Ishikawa (cell line): Measurements from ENCODE around the gene DSCAML1.

Source experiments
- CEBPB ChIP-seq: IDR thresholded peaks from 2 replicates; pipeline ENCODE4 v1.6.1; 2012
- CREB1 ChIP-seq: IDR thresholded peaks from 2 replicates; pipeline ENCODE4 v1.6.1; 2012; ENCODE audit warnings: low read depth
- EGR1 ChIP-seq: IDR thresholded peaks from 2 replicates; pipeline ENCODE4 v1.6.1; 2012
- FOXM1 ChIP-seq: IDR thresholded peaks from 2 replicates; pipeline ENCODE4 v1.6.1; 2012; ENCODE audit warnings: low read depth, borderline replicate concordance
- NFIC ChIP-seq: IDR thresholded peaks from 2 replicates; pipeline ENCODE4 v1.6.1; 2012
- RAD21 ChIP-seq: IDR thresholded peaks from 2 replicates; pipeline ENCODE4 v1.6.1; 2012; ENCODE audit warnings: low read depth
- TAF1 ChIP-seq: IDR thresholded peaks from 2 replicates; pipeline ENCODE4 v1.6.1; 2012; ENCODE audit warnings: low read depth, mild to moderate bottlenecking
- TCF12 ChIP-seq: IDR thresholded peaks from 2 replicates; pipeline ENCODE4 v1.6.1; 2012; ENCODE audit warnings: low read depth
- TEAD4 ChIP-seq: IDR thresholded peaks from 2 replicates; pipeline ENCODE4 v1.6.1; 2012
- YY1 ChIP-seq: IDR thresholded peaks from 2 replicates; pipeline ENCODE4 v1.6.1; 2012; ENCODE audit warnings: low read depth
- ZBTB7A ChIP-seq: IDR thresholded peaks from 2 replicates; pipeline ENCODE4 v1.6.1; 2012; ENCODE audit warnings: low read depth
- TF ChIP-seq, protein P1 (sequence below): IDR thresholded peaks from 2 replicates; pipeline ENCODE4 v1.6.1; 2012
- TF ChIP-seq, protein P2 (sequence below): IDR thresholded peaks from 2 replicates; pipeline ENCODE4 v1.6.1; 2012; ENCODE audit warnings: low read depth, mild to moderate bottlenecking
- TF ChIP-seq, protein P3 (sequence below): IDR thresholded peaks from 2 replicates; pipeline ENCODE4 v1.6.1; 2012

DSCAML1 gene

DNA sequence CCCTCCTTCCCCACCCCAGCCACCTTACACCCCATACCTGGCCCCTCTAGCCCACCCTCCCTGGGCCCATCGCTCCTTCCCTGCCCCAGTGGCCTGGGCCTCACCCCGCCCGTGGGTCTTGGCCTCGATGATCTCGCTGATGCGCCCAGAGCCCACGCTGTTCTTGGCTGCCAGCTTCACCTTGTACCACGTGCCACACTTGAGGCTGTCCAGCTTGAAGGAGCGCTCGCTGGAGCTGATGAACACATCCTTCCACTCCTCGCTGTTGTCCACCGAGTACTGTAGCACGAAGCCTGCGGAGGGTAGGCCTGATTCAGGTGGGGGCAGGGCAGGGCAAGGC, 359.3 kb downstream of the DSCAML1 start:
- no peak for TF ChIP-seq NFIC

DNA sequence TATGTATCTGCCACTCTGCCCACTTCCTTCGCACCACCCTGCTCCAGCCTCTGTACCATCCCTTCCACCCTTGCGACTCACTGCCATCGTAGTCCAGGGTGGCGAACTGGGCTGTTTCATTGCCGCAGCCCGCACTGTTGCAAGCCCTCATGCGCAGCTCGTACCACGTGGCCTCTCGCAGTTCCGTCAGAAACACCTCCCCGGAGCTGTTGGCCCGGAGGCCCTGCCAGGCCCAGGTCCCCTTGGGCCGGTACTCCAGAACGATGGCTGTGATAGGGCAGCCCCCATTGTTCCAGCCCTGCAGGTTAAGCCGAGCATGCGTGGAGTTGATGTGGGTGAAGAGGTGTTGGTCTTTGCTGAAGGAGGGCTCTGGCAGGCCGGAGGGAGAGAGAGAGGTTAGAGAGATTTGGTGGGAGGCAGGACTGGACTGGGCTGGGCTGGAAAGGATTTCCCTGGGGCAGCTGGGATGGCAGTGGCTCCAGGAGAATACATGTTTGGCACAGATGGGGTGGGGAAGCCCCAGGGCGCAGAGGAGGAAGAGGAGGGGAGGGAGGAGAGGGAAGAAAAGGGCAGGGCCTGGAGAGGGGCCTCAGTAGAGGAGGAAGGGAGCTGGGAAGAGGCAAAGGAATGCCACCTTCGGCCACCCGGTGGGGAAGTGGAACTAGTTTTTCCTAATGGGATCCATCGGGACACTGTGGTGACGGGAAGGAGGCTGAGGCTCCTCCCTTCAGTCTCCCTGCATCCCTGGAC, 359.8 kb downstream of the DSCAML1 start:
- no peak for TF ChIP-seq TAF1
- no peak for TF ChIP-seq EGR1

DNA sequence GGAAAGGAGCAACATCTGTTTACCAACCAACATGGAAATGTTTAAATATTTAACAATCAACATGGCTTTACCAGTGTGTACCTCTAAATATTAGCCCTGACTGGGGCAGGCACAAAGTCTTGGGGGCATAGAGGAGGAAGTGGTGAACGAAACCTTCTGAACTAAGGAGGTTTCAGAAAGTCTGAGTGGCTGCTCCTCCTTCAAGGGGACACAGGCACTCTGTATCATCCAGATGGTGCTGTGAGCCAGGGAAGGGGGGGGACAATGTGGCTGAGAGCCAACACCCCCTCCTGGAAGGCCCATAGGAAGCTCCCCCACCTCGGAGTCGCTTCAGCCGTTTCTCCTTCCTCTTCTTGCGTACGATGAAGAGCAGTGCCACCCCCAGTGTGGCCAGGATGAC, 361.7 kb downstream of the DSCAML1 start:
- TF ChIP-seq YY1, result no peak
- TF ChIP-seq ZBTB7A, result no peak
- TF ChIP-seq FOXM1, result no peak

DNA sequence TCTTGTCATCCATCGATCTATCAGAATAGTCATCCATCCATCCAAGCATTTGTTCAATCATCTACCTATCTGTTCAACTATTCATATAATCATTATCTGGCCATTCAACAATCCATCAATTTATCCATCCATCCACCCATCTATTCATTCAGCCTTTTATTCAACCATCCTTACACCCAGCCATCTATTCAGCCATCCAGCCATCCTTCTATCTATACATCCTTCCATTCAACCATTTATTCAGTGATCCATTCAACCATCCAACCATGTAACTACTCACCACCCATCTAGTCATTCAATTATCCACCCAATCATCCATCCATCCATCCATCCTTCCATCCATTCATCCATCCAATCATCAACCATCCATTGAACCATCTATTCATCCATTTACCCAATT, 362.5 kb downstream of the DSCAML1 start:
- TF ChIP-seq, protein P1, sequence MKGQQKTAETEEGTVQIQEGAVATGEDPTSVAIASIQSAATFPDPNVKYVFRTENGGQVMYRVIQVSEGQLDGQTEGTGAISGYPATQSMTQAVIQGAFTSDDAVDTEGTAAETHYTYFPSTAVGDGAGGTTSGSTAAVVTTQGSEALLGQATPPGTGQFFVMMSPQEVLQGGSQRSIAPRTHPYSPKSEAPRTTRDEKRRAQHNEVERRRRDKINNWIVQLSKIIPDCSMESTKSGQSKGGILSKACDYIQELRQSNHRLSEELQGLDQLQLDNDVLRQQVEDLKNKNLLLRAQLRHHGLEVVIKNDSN, result no peak

DNA sequence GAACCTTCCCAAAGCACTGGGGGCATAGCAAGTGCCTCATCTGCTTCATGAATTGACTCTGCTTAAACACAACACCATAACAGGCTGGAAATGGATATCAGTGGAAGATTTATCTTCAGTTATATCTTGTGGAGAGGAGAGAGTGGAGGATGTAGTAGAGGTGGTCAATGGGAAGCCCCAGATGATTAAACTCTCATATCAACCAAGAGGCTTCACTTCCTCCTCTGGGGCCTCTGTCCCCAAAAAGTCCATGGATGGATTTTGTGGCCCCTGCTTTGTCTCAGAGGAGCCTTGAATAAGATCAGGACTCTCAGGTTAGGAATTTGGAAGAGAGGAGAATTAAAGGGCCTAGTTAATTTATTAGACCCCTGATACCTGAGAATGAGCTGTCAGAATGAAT, 363.3 kb downstream of the DSCAML1 start:
- TF ChIP-seq, protein P2, sequence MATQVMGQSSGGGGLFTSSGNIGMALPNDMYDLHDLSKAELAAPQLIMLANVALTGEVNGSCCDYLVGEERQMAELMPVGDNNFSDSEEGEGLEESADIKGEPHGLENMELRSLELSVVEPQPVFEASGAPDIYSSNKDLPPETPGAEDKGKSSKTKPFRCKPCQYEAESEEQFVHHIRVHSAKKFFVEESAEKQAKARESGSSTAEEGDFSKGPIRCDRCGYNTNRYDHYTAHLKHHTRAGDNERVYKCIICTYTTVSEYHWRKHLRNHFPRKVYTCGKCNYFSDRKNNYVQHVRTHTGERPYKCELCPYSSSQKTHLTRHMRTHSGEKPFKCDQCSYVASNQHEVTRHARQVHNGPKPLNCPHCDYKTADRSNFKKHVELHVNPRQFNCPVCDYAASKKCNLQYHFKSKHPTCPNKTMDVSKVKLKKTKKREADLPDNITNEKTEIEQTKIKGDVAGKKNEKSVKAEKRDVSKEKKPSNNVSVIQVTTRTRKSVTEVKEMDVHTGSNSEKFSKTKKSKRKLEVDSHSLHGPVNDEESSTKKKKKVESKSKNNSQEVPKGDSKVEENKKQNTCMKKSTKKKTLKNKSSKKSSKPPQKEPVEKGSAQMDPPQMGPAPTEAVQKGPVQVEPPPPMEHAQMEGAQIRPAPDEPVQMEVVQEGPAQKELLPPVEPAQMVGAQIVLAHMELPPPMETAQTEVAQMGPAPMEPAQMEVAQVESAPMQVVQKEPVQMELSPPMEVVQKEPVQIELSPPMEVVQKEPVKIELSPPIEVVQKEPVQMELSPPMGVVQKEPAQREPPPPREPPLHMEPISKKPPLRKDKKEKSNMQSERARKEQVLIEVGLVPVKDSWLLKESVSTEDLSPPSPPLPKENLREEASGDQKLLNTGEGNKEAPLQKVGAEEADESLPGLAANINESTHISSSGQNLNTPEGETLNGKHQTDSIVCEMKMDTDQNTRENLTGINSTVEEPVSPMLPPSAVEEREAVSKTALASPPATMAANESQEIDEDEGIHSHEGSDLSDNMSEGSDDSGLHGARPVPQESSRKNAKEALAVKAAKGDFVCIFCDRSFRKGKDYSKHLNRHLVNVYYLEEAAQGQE, result no peak
- TF ChIP-seq EGR1 (no peak), TCF12 (no peak), CEBPB (no peak), RAD21 (no peak), TAF1 (no peak), NFIC (no peak), YY1 (no peak)
- TF ChIP-seq, protein P3, sequence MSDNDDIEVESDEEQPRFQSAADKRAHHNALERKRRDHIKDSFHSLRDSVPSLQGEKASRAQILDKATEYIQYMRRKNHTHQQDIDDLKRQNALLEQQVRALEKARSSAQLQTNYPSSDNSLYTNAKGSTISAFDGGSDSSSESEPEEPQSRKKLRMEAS, result no peak

DNA sequence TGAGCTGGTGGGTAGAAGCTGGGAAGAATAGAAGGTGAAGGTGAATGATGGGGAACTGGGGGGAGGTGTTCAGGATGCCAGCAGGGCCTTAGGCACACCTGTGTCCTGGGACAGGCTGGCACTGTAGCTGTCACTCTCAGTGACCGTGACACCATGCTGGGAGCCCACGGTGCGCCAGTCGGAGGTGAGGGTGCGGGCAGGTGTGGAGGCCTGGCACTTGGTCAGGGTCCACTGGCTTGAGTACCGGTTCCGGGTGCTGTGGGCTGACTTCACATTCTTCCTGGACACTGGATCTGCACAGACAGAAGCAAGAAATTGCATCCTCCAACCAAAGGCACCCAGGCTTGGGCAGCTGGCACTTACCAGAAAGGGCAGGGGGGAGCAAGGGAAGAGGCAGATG, 365.6 kb downstream of the DSCAML1 start:
- no peak for TF ChIP-seq NFIC
- TF ChIP-seq, protein P3, result no peak
- no peak for TF ChIP-seq TEAD4
- TF ChIP-seq ZBTB7A, result no peak
- no peak for TF ChIP-seq TCF12

DNA sequence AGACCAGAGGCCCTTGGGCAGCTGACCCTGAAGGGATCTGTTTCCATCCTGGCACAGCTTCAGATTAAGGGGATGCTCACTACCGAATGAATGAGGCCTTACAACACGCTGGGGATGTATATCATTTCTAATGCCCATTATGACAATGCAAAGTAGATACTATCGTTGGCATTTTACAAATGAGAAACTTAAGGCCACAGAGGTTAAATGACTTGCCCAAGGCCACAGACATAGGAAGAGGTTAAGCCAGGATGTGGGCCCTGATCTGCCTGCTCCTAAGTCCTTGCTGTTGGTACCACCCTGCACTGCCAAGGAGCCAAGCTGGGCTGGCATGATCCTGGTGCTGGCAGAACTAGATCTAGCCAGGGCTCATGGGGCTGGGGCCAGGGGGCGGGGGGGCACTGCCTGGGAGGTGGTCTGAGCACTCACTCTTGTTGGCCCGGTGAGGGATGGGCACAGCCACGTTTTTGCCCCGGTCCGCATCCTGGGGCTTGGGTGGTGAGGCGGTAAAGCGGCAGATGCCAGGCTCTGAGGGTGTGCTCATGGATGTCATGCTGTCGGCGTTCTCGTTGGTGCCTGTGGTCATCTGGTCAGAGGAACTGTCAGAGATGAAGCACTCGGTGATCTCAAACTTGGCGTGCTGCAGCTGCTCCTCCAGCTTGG, 366.6 kb downstream of the DSCAML1 start:
- TF ChIP-seq ZBTB7A (no peak), NFIC (no peak), EGR1 (no peak), TCF12 (no peak), CEBPB (no peak), CREB1 (no peak)
- TF ChIP-seq, protein P1, result no peak
- TF ChIP-seq, protein P2, result no peak
- TF ChIP-seq, protein P3, result no peak
